Epidermal melanocyte (primary cell): Measurements from ENCODE around the gene FGGY.

Experiments used
- DNase-seq: peaks from one replicate; pipeline ENCODE4 v3.0.0; 2011; ENCODE audit warnings: low spot score; ENCODE audit not compliant: insufficient read length

The FGGY gene

GRCh38 chr1:59412718-59413326, 115.9 kb downstream of the FGGY start:
- no peak for DNase-seq

- no peak for DNase-seq
Measured at GRCh38 chr1:59413327-59413720, 116.4 kb downstream of the FGGY start.

GRCh38 chr1:59414406-59415133, 117.7 kb downstream of the FGGY start:
- DNase-seq = no peak

GRCh38 chr1:59415286-59415850, 118.5 kb downstream of the FGGY start:
- DNase-seq = no peak

- no peak for DNase-seq
Measured at GRCh38 chr1:59415881-59416280, 119.0 kb downstream of the FGGY start.

- DNase-seq = no peak
Measured at GRCh38 chr1:59417406-59417805, 120.5 kb downstream of the FGGY start.

- DNase-seq = no peak
Measured at GRCh38 chr1:59418363-59419144, 121.7 kb downstream of the FGGY start.

GRCh38 chr1:59419361-59420140, 122.7 kb downstream of the FGGY start:
- no peak for DNase-seq

- no peak for DNase-seq
Measured at GRCh38 chr1:59421232-59421920, 124.5 kb downstream of the FGGY start.

GRCh38 chr1:59422921-59423575, 126.2 kb downstream of the FGGY start:
- no peak for DNase-seq

GRCh38 chr1:59427155-59427554, 130.3 kb downstream of the FGGY start:
- DNase-seq = no peak

- no peak for DNase-seq
Measured at GRCh38 chr1:59427784-59428183, 130.9 kb downstream of the FGGY start.

GRCh38 chr1:59428828-59429227, 131.9 kb downstream of the FGGY start:
- DNase-seq = no peak

- no peak for DNase-seq
Measured at GRCh38 chr1:59429656-59430055, 132.8 kb downstream of the FGGY start.

- no peak for DNase-seq
Measured at GRCh38 chr1:59431566-59432294, 134.8 kb downstream of the FGGY start.

- no peak for DNase-seq
Measured at GRCh38 chr1:59432531-59433439, 135.9 kb downstream of the FGGY start.

- no peak for DNase-seq
Measured at GRCh38 chr1:59433440-59433813, 136.5 kb downstream of the FGGY start.

GRCh38 chr1:59434336-59434735, 137.4 kb downstream of the FGGY start:
- no peak for DNase-seq

- DNase-seq = no peak
Measured at GRCh38 chr1:59436637-59437036, 139.7 kb downstream of the FGGY start.
